GM12864 (cell line): ENCODE data around the gene FGF5.

Source experiments
- DNase-seq: peaks from one replicate; pipeline ENCODE4 v3.0.0-alpha.2; 2011; ENCODE audit warnings: low read depth
- H3K4me3 ChIP-seq: 2 replicates; pipeline ENCODE4 v1.5.1; 2011; ENCODE audit warnings: mild to moderate bottlenecking, low read depth, low read length, control low read depth
- CTCF ChIP-seq: IDR thresholded peaks from 2 replicates; pipeline ENCODE4 v1.5.1; 2011; ENCODE audit warnings: low read depth, mild to moderate bottlenecking, moderate library complexity, low read length, control low read depth, inconsistent platforms; ENCODE audit errors: missing control alignments

FGF5 gene

GRCh38 chr4:80252953-80253352 lies 13.5 kb upstream of the FGF5 start:
- no peak for TF ChIP-seq CTCF
- no peak for DNase-seq
- no peak overlapping the region for H3K4me3 ChIP-seq

DNA sequence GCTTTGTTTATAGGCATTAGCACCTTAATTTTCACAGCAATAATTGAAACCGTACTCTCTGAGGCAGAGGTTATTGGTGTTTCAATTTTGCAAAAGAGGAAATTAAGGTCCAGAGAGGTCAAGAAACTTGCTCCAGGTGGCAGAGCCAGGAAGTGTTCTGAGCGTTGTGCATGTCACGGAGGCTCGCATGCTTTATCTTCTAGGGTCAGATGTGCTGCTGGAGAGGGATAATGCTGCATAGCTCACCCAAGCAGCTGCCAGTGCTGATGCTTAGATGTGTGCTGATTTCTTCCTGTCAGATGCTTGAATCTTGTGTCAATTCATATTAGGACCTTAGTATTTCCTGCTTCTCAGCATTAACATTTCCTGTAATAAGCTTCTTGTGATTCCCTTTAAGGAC lies 13.0 kb upstream of the FGF5 start:
- no peak for DNase-seq
- no peak for TF ChIP-seq CTCF
- H3K4me3 ChIP-seq = no peak overlapping the region

- no peak for TF ChIP-seq CTCF
- DNase-seq = no peak
- no peak overlapping the region for H3K4me3 ChIP-seq
Measured at GRCh38 chr4:80254114-80254513, 12.3 kb upstream of the FGF5 start.

- no peak for DNase-seq
Measured at GRCh38 chr4:80255329-80256095, 11.0 kb upstream of the FGF5 start.

DNA sequence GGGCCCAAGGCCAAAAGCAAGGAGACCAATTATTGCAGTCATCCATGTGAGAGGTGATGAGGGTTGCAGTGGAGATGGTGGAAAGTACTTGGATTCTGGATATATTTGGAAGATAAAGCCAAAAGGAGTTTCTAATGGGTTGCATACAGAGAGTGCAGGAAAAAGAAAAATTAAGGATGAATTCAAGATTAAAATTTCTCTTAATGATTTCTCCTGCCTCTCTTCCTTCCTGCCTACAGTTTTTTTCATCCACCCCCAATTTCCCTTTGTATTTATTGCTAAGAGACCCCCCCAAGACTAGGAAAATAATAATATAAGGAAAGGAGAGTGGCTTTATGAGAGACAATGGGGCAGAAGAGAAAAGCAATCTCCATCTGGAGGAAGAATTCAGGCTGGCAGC lies 8.6 kb upstream of the FGF5 start:
- H3K4me3 ChIP-seq = no peak overlapping the region
- no peak for TF ChIP-seq CTCF
- no peak for DNase-seq

More at GRCh38 chr4:80255329-80256095, 11.0 kb upstream of the FGF5 start:
- H3K4me3 ChIP-seq = no peak overlapping the region
- no peak for TF ChIP-seq CTCF

- no peak for TF ChIP-seq CTCF
- H3K4me3 ChIP-seq = no peak overlapping the region
- DNase-seq = no peak
Measured at GRCh38 chr4:80259012-80259411, 7.5 kb upstream of the FGF5 start.

GRCh38 chr4:80259817-80260216 lies 6.6 kb upstream of the FGF5 start:
- TF ChIP-seq CTCF = no peak
- H3K4me3 ChIP-seq = no peak overlapping the region
- DNase-seq = no peak
